Mucosa of stomach (tissue), 1 donor: Measurements from ENCODE around the gene SMIM44.

Source experiments
- H3K27me3 ChIP-seq: one replicate; pipeline ENCODE4 v1.7.0; 2013; ENCODE audit warnings: mild to moderate bottlenecking, low read length; ENCODE audit not compliant: control insufficient read depth, insufficient read depth
- H3K36me3 ChIP-seq: one replicate; pipeline ENCODE4 v1.7.0; 2013; ENCODE audit warnings: low read length; ENCODE audit not compliant: control insufficient read depth, insufficient read depth
- H3K4me1 ChIP-seq: one replicate; pipeline ENCODE4 v1.7.0; 2013; ENCODE audit warnings: mild to moderate bottlenecking, low read length; ENCODE audit not compliant: control insufficient read depth, insufficient read depth
- H3K4me3 ChIP-seq: one replicate; pipeline ENCODE4 v1.7.0; 2013; ENCODE audit warnings: low read length
- H3K9ac ChIP-seq: one replicate; pipeline ENCODE4 v1.7.0; 2013; ENCODE audit warnings: mild to moderate bottlenecking, low read length, moderate library complexity
- H3K9me3 ChIP-seq: one replicate; pipeline ENCODE4 v1.7.0; 2013; ENCODE audit warnings: mild to moderate bottlenecking, low read length, moderate library complexity; ENCODE audit not compliant: control insufficient read depth
- donor health status: Pancreatic carcinoma.

Gene SMIM44

GRCh38 chr19:3465552-3465951, 17.7 kb downstream of the SMIM44 start:
- H3K4me1 ChIP-seq: no peaks in the 10 kb centered on the region
- H3K9ac ChIP-seq: no peak overlapping the region
- H3K27me3 ChIP-seq: no peaks in the 10 kb centered on the region
- no peak overlapping the region for H3K4me3 ChIP-seq
- H3K36me3 ChIP-seq: no peaks in the 10 kb centered on the region
- no peaks in the 10 kb centered on the region for H3K9me3 ChIP-seq

DNA sequence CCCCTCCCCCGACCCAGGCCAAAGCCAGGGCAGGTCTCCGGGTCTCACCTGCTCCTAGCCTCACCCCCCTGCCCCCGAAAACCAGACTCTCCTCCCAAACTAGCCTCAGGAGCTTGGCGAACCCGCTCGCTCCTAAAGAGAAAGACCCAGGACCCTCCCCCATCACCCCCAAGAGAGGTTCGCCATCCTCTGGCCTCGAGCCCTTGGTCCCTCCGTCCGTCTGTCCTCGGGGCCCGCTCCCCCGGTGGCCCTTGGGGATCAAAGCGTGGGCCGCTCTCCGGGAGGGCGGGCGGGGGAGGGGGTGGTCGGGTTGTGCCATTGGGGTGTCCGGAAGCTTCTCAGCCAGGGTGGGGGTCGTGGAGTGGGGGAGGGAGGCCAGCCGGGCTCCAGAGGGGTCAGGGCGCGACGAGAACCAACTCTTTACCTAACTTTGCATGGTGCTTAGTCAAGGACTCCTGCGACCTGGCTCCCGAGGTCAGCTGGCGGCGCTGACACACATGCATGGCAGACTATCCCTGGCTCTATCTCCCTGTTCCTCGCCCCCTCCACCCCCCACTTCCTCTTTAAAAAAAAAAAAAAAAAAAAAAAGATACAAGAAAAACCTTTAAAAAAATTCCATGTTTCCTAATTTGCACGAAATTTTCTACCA, 18.5 kb downstream of the SMIM44 start:
- Histone ChIP-seq H3K27me3 (no peaks in the 10 kb centered on the region), H3K4me1 (peaks cover 3% of the 10 kb centered on the region), H3K9me3 (no peaks in the 10 kb centered on the region), H3K4me3 (no peak overlapping the region), H3K36me3 (no peaks in the 10 kb centered on the region), H3K9ac (no peak overlapping the region)

DNA sequence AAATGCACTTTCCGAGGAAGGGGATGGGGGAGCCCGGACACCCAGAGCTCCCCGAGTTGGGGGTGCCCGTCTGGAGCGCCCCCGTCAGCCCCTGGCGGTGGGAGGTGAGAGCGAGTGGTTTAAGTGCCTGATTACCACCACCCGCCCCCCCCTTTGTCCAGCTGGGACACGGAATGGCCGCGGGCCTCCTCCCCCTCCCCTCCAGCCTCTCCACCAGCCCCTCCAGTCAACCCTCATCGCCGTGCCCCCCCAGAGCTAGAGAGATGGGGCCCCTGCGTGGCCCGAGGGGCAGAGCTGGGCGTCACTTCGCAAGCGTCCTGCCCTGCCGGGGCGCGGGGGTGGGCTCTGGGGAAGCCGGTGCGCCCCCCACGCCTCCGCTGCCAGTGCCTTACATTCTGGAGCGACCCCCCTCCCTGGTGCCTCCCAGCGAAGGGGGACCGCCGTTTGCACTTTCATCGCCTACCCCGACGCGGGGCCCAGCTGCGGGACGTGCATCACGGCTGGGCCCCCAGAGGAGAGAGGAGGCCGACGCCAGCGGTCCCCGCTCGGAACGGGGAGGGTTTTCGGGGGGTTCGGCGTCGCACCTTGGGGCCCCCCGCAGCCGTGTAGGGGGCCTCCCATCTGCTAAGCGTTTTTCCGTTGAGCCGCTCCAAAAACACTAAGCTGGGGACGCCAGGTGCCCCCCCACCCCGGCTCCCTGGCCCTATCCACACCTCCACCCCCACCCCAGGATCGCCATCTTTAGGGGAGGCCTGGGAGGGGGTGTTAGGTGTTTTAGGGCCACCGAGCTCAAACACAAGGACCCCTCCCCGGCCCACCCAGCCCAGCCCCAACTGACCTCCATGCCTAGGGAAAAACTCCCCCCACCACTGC, 19.3 kb downstream of the SMIM44 start:
- Histone ChIP-seq H3K9me3 (no peaks in the 10 kb centered on the region), H3K9ac (no peak overlapping the region), H3K4me1 (peaks cover 9% of the 10 kb centered on the region), H3K36me3 (no peaks in the 10 kb centered on the region), H3K27me3 (no peaks in the 10 kb centered on the region), H3K4me3 (no peak overlapping the region)

- H3K4me3 ChIP-seq: no peak overlapping the region
- H3K9ac ChIP-seq: no peak overlapping the region
- H3K36me3 ChIP-seq: no peaks in the 10 kb centered on the region
- no peaks in the 10 kb centered on the region for H3K9me3 ChIP-seq
- H3K4me1 ChIP-seq: peaks cover 13% of the 10 kb centered on the region
- no peaks in the 10 kb centered on the region for H3K27me3 ChIP-seq
These were observed 20.1 kb downstream of the SMIM44 start for GRCh38 chr19:3462991-3463713.

DNA sequence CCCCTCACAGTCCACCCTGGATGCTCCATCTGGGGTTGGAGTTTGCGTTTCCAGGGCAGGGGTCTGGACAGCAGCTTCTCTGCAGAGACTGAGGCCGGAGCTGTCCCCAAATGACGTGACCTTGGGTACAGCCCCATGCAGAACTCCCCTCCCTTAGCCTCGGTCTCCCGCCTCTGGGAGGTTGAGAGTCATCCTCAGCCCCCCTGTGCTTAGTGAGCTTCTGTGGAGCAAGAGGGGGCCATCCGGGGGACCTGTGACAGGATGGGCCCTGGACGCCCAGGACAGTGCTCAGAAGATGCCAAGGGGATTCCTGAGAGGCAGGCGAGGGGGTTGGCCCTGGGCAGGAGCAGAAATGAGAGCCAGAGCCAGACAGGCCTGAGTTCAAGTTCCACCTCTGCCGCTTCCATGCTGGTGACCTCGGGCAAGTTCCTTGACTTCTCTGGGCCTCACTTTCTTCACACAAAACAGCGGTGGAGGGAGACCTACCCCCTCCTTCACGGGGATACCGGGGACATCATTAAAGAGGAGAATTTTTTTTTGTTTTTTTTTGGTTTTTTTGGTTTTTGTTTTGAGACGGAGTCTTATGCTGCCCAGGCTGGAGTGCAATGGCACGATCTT, 23.2 kb downstream of the SMIM44 start:
- H3K4me3 ChIP-seq: no peak overlapping the region
- H3K9ac ChIP-seq: no peak overlapping the region
- peaks cover 10% of the 10 kb centered on the region for H3K36me3 ChIP-seq
- H3K27me3 ChIP-seq: no peaks in the 10 kb centered on the region
- no peaks in the 10 kb centered on the region for H3K9me3 ChIP-seq
- peaks cover 14% of the 10 kb centered on the region for H3K4me1 ChIP-seq

DNA sequence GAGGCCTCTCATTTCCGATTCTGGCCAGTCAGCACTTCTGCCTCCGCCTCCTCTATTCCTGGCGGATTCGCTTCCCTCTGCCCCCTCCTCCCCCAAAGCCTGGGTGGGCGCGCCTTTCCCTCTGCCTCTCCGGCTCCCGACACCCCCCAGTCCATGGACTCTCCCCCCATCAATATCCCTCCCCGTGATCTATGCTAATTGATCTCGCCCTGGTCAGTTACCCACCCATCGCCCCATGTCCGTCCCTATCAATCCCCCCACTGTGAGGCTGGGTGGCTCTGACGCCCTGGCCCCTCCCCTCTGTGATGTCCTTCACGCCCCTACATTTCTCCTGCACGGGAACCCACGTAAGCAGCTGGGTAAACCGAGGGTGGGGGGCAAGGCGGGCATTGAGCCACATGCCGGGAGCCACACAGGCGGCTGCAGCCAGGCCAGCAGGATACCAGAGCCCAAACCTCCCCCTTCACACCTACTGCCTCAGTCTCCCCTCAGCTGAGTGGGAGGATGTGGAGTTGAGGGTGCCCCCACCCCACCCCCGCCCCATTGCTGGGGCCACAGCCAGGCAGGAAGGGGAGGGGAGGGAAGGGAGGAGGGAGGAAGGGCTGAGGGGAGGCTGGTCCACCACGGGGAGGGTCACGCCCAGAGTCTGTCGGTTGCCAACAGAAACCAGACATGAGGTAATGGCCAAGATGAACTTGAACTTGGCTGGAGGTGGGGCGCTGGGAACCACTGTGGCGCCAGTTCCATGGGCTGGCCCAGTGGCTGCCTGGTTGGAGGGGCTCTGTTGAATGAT, 24.0 kb downstream of the SMIM44 start:
- no peak overlapping the region for H3K4me3 ChIP-seq
- no peaks in the 10 kb centered on the region for H3K9me3 ChIP-seq
- H3K27me3 ChIP-seq: no peaks in the 10 kb centered on the region
- peaks cover 14% of the 10 kb centered on the region for H3K4me1 ChIP-seq
- peaks cover 14% of the 10 kb centered on the region for H3K36me3 ChIP-seq
- H3K9ac ChIP-seq: no peak overlapping the region

DNA sequence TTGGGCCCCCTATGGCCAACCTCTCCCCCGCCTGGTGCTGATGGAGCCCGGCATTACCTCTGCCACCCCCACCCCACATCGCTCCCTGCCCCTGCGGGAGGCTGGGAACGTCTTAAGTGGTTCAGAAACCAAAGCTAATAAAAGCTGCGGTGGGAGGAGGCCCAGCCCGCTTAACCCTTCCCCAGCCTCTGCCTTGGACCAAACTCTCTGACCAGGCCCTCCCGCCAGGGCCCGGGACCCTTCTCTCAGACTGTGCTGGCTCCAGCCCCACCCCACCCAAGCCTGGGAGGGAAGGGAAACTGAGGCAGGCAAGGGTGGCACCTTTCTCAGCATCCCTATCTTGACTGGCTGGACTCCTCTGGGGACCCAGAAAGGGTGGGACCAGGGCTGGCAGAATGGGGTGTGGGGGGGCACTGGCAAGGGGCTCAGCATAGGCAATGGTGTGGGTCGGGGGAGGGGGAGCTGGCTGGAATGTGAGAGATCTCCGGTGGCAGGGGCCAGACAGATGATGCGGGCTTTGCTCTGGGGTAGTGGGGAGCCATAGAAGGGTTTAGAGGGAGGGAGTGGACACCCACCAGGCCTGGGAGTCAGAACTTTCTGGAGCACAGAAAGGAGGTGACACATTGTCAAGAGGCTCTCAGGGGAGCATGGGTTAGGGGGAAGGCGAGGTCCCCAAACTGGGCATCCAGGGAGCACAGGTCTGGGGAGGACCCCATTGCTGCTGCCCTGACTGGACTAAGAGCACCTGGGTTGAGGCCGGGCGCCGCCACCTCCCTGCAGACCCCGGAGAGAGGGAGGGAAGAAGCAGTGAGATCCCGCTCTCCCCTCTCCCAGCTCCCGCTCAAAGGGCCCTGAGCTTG, 24.8 kb downstream of the SMIM44 start:
- no peak overlapping the region for H3K9ac ChIP-seq

GRCh38 chr19:3457528-3458228, 25.6 kb downstream of the SMIM44 start:
- no peak overlapping the region for H3K9ac ChIP-seq
- no peak overlapping the region for H3K4me3 ChIP-seq
- H3K36me3 ChIP-seq: peaks cover 23% of the 10 kb centered on the region
- H3K4me1 ChIP-seq: peaks cover 14% of the 10 kb centered on the region
- H3K27me3 ChIP-seq: no peaks in the 10 kb centered on the region
- H3K9me3 ChIP-seq: no peaks in the 10 kb centered on the region

More for the DNA sequence above, 24.8 kb downstream of the SMIM44 start:
- Histone ChIP-seq H3K4me1 (peaks cover 14% of the 10 kb centered on the region), H3K9me3 (no peaks in the 10 kb centered on the region), H3K4me3 (no peak overlapping the region), H3K36me3 (peaks cover 21% of the 10 kb centered on the region), H3K27me3 (no peaks in the 10 kb centered on the region)

- peaks cover 14% of the 10 kb centered on the region for H3K4me1 ChIP-seq
- peaks cover 23% of the 10 kb centered on the region for H3K36me3 ChIP-seq
These were observed 26.2 kb downstream of the SMIM44 start for GRCh38 chr19:3456925-3457527.

GRCh38 chr19:3455960-3456601, 27.2 kb downstream of the SMIM44 start:
- H3K9me3 ChIP-seq: no peaks in the 10 kb centered on the region
- H3K36me3 ChIP-seq: peaks cover 23% of the 10 kb centered on the region
- H3K27me3 ChIP-seq: no peaks in the 10 kb centered on the region
- peaks cover 14% of the 10 kb centered on the region for H3K4me1 ChIP-seq
- no peak overlapping the region for H3K4me3 ChIP-seq
- no peak overlapping the region for H3K9ac ChIP-seq

More at GRCh38 chr19:3456925-3457527, 26.2 kb downstream of the SMIM44 start:
- no peaks in the 10 kb centered on the region for H3K27me3 ChIP-seq
- no peak overlapping the region for H3K4me3 ChIP-seq
- H3K9me3 ChIP-seq: no peaks in the 10 kb centered on the region
- no peak overlapping the region for H3K9ac ChIP-seq
